HepG2 (cell line): ENCODE data around the gene UBL7.

Source experiments
- ATF2 ChIP-seq: sonication (generic); formaldehyde crosslinking; IDR thresholded peaks from 2 replicates; pipeline ENCODE4 v1.4.0; 2020; ENCODE audit warnings: missing genetic modification reagents
- ELF1 ChIP-seq: sonication (generic); formaldehyde crosslinking; IDR thresholded peaks from 2 replicates; pipeline ENCODE4 v1.4.0; 2020; ENCODE audit warnings: missing genetic modification reagents
- EZH2 ChIP-seq: conservative IDR thresholded peaks from 2 replicates; pipeline ENCODE4 v1.6.1; 2012; ENCODE audit warnings: mild to moderate bottlenecking, low read depth, low read length, moderate library complexity
- KDM6A ChIP-seq: IDR thresholded peaks from 2 replicates; pipeline ENCODE4 v1.6.1; 2016; ENCODE audit warnings: low read depth
- PAX8 ChIP-seq: sonication (generic); formaldehyde crosslinking; IDR thresholded peaks from 2 replicates; pipeline ENCODE4 v1.8.0; 2022; ENCODE audit warnings: mild to moderate bottlenecking, missing genetic modification reagents, borderline replicate concordance
- PRDM4 ChIP-seq: sonication (generic); formaldehyde crosslinking; IDR thresholded peaks from 2 replicates; pipeline ENCODE4 v1.9.0; 2021; ENCODE audit warnings: missing genetic modification reagents, borderline replicate concordance
- SP2 ChIP-seq: sonication (generic); formaldehyde crosslinking; IDR thresholded peaks from 2 replicates; pipeline ENCODE4 v1.5.1; 2020; ENCODE audit warnings: mild to moderate bottlenecking, missing genetic modification reagents
- TOE1 ChIP-seq: sonication (generic); formaldehyde crosslinking; IDR thresholded peaks from 2 replicates; pipeline ENCODE4 v1.4.0; 2020; ENCODE audit warnings: mild to moderate bottlenecking, missing genetic modification reagents
- ZNF513 ChIP-seq: sonication (generic); formaldehyde crosslinking; conservative IDR thresholded peaks from 2 replicates; pipeline ENCODE4 v1.5.0; 2020; ENCODE audit warnings: missing genetic modification reagents

- TF ChIP-seq EZH2 (no peak), TOE1 (CRISPR knock-in tag) (no peak), ELF1 (no peak), PRDM4 (CRISPR knock-in tag) (no peak), KDM6A (CRISPR knock-in tag) (no peak), ATF2 (CRISPR knock-in tag) (no peak), PAX8 (no peak), SP2 (CRISPR knock-in tag) (no peak), ZNF513 (CRISPR knock-in tag) (no peak)
Measured at GRCh38 chr15:74488776-74489175, 27.8 kb upstream of the UBL7 start.
